HG03575 (cell line): ENCODE results near the gene AHDC1.

ENCODE experiments used
- ATAC-seq: cut with Tn5 transposase; IDR thresholded peaks from one replicate; pipeline ENCODE4 v1.9.1; 2021; ENCODE audit not compliant: unreplicated experiment, insufficient number of reproducible peaks, low FRiP score; ENCODE audit errors: extremely low read depth

Gene AHDC1

DNA sequence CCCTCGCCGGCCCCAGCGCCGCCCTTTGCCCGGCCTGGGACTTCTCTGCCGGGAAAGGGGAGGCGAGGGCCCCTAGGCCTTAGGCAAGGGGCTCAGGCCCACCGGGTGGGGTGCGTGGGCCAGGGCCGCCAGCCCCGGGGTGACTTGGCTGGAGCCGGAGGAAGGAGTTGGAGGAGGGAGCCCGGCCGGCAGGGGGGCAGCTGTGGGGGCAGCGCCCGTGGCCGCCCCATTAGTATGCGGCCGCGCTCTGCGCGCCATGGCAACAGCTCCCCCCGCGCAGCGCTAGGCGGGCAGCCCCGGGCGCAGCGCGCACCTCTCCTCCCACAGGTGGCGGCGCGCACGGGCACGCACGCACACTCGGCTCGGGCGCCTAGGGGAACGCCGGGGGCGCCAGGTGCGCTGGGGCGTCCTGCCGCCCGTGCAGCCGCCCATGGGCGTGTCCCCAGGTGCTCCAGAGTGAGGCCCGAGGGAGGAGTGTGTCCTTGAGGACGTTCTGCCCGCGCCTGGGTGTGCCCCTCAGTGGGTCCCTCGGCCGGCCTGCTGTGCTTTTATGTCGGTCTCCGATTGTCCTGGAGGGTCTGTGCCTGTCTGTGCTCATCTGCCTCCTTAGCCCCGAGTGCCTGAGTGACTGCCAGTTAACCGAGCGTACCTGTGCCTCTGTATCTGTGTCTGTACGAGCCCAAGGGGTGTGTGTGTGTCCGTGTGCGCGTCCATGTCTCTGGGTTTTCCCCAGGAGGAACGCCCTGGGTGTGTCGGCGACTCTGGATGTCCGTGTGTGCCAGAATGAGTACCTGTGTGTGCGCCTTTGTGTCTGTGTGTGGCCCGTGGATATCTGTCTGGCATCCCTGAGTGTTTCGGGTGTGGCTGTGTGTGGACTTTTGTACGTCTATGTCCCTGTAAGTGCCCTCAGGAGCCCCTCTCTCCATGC, 75.8 kb downstream of the AHDC1 start:
- no peak for ATAC-seq

DNA sequence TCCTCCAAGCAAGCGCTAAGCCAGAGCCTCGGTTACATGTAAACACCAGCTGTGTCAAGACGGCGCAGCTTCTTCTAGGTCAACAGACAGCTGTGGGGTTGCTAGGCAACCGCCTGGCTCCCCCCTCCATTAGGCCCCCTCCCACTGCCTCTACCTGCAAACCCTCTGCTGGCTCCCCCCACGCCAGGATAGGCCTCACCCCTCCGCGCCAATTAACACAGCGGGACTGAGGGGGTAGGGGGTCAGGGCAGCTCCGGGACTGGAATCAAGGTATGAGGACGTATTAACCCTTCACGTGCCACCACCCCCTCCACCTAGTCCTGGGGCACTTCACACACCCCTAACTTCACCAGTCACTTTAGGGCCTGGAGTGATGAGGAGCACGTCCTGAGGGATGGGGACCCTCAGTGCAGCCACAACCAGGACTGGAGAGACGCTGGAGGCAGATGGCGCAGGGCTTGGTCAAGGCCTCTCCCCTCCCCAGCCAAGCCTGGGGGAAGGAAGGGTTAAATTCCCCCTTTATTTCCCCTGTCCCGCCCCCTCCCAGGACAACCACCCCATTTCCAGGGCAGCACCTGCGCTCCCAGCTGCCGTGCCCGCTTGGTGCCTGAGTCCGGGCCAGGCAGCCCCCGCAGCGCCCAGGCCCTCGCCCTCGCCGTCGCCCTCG, 76.6 kb downstream of the AHDC1 start:
- no peak for ATAC-seq

DNA sequence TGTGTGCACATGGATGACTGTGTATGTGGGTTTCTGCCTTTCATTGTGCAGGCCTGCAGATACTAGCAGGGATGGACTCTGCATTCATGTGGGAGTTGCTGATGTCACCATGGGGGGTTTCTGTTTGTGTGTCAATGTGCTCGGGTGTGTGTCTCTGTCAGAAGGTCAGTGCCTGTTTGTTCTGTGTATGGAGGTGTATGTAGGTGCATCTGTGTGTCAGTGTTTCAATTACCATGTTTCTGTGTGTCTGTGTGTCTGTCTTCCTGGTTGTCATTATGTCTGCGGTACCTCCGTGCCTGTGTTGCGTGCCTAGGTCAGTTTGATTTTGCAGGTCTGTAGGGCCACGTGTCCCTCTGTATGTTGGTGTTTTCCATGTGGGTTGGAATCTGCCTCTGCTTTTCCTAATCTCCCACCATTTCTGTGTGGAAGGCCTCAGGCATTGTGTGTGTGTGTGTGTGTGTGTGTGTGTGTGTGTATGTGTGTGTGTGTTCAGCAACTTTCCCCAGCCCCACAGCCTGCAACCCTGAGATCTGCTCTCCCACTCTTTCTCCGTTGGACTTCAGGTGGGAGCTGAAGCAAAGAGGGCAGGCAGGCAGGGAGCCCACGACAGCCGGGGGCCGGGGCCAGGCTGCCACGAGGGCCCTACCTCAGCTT, 77.2 kb downstream of the AHDC1 start:
- no peak for ATAC-seq

DNA sequence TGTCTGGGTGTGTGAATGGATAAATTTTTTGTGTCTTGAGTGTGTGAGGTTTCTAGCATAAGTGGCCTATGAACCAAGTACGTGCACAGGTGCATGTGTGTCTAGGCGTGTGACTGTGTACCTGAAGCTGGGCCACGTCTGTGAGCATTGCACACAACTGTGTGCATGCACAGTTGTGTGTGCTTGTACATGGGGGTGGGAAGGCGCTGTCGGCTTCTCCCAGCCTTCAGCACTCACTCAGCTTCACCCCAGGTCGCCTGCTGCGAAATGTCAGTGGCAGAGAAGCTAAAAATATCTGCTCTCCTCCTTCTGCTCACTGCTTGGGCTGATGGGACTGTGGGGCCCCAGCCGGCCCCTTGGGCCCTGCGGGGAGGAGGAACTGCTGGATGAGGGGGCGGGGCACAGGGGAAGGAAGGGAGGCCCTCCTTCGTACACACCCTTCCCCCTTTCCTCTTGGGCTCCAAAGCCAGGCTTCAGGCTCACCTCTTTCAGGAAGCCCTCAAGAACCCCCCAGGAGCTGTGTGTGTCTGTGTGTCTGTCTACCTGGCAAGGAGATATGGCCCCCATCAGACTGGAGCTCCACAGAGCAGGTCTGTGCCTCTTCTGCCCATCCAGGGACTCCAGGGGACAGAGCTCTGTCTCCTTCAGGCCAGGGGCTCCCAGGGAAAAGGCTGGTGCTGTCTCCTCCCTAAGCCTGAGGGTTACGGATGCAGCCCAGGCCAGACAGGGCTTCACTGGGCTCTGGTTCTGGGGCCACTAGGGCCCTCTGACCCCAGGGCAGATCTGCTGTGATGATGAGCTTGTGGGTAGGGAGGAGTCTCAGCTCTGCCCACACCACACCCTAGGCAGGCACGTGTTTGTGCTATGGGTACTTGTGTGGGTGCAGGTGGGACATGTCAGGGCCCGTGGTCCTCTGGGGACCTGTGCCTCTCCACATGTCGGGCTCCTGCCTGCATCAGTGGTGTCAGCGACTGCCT, 78.4 kb downstream of the AHDC1 start:
- no peak for ATAC-seq

DNA sequence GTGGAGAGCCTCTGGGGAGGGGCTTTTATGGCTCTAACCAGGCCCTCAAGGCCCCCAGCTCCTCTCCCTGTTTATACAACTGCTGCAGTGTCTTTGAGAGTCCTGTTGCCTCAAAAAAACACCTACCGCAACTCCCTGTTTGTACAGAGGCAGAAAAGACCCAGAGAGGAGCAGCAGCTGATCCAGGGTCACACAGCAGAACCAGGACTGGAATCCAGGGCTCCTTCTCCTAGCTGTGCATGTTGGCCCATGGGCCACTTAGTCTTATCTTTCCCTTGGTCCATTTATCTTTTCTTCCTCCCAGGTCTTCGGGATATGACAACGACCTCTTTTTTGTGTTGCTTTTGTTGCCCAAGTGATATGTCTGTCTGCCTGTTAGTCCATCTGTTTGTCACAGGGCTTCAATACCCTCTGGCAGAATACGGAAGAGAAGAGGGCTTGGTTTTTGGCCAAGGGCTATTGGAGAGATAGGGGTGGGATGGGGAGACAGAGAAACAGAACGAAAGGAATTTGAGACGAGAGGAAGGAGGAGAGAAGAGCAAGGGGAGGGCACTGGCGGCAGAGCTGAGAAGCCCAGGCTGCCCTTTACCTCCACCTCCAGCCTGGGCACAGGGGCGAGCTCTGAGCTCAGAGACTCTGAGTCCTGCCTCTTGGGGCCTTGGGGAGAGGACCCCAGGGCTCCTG, 80.5 kb downstream of the AHDC1 start:
- ATAC-seq: no peak

DNA sequence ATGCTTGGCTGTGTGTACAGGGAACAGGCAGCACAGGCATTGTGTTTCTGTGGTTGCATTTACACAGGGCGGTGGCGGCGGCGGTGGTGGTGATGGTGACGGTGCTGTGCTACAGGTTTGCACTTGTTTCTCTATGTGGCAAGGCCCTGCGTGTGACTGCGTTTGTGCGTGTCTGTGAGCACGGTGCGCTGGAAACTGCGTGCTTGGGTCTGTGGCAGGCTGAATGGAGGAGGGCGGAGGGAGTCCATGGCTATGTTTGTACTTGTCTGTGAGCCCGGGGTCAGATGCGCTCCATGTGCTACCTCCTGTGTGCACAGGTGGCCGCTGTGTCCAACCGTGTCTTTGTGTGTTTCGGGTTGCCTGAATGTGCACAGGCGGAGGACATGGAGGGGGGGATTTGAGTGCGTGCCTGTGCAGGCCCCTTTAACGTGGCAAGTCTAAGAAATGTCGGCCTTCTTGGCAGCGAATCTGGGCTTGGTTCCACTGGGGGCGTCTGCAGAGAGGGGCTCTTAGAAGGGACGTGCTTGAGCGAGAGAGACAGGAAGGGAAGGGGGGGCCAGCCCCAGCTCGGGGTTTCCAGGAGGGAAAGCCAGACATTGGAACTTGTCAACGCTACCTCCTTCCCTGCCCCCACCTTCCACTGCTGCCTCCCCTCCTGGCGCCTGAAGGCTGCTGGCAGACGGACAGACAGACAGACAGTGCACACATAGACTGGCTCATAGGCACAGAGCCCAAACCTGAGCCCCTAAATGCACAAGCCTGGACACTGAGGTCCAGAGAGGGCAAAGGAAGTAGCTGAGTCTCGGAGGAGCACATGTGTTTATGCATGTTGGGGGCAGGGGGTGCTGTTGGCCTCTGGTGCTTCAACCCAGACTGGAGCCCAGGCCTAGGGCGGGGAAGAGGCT, 81.3 kb downstream of the AHDC1 start:
- no peak for ATAC-seq

DNA sequence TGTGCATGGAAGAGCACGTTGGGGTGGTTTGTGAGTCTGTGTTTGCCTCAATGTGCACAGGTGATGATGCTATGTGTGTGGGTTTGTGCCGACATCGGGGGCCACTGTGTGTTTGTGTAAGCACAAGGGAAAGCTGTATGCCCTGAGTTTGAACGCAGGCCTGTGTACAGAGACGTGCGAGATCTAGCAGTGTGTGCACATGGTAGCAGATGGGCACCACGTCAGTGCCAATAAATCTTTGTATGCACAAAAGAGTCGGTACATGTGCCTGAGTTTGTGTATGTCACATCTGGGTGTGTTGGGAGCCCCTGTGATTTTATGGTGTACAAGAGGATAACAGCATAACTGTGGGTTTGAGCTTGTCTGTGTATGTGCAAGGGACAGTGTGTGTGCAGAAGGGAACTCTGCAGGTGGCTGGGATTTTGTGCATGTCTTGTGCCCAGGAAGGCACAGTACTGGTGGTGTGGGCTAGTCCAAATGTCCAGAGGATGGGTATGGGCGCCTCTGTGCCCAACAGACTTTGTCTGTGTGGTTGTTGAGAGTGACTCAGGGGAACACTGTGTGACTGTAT, 82.0 kb downstream of the AHDC1 start:
- no peak for ATAC-seq

DNA sequence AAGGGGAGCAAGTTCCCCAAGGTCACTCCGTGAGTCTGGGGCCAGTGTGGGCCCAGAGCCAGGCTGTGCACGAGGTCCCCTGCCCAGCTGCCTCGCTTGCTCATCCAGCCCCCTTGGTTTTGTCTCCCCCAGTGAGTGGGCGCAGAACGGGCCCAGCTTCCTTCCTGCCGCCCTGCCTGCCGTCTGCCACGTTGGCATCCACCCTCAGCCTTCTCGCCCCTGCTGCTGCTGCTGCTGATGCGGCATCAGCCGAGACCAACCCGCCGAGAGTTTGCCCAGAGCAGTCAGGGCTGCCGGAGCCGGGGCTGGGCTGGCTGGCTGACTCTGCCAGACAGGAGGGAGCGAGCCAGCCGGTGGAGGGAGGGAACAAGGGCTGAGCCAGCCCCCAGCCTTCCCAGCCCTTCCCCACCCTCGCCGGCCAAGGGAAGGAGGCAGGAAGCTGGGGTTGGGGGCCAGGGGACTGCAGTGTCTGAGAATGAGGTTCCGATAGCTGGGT, 82.6 kb downstream of the AHDC1 start:
- ATAC-seq: no peak

DNA sequence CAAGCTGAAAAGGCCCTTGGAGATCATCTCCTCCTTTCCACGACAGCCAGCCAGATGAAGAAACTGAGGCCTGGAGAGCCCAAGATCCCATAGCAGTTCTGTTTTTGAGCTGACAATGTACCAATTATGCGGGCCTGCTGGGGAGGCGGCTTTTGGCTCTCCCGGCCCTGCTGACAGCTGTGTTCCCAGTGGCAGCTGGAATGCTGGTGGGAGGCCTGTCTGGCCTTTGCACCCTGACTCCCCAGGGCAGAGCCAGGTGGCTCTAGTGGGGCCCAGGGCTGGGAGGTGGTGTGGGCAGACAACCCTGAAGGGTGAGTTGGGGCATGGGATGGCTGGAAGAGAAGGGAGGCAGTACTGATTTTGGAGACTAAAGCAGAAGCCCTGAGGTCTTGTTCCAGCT, 83.3 kb downstream of the AHDC1 start:
- no peak for ATAC-seq

DNA sequence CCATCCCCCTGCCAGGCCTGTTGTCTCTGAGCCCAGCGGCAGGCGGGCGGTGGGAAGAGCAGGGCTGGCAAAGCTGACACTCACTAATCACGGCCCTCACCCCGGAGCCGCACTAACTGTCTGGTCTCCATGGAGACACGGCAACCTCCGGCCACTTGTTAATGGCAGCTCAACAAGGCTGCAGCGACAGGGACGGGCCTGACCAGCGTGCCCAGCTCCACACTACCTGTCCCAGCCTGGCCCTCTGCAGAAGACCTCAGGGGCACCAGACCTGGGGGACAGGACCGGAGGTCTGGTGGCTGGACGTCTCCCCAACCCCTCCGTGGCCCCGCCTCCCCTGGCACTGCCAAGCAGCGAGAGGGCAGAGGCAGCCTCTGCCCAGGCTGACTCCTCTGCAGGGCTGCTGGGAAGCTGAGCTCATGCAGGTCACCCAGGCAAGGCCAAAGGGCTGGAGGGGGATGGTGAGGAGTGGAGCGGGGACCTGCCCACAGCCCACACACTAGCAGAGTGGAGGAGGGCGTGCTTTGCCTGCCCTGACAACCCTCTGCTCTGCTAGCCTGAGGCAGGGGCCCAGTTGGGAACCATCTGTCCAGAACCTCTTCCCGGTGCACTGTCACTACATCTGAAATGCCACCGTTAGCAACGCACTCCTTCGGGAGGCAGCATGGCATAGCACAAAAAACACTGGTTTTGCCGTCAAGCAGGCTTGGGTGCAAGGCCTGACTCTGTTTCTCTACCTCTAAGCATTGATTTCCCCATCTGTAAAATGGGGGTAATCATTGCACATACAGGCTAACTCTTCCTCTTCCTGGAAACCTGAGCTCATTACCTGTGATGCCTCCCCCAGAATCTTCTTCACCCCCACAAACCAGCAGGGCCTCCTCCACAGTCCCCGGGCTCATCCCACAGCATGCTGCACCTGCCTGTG, 84.3 kb downstream of the AHDC1 start:
- ATAC-seq: no peak

DNA sequence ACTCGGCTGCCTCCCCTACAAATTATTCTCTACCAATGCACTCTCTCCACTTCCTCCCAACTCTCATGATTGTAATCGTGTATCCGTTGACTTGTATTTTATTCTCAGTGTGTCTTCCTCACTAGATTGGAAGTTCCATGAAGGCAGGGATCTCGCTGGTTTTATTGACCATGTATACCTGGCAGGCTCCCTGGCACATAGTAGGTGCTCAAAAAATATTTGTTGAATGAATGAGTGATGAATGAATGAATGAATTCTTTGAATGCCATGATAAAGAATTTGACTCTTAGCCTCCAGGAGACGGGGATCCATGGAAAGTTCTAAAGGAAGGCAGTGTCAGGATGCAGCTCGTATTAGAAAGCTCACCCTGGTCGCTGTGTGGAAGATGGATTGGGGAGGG, 85.1 kb downstream of the AHDC1 start:
- ATAC-seq: no peak

DNA sequence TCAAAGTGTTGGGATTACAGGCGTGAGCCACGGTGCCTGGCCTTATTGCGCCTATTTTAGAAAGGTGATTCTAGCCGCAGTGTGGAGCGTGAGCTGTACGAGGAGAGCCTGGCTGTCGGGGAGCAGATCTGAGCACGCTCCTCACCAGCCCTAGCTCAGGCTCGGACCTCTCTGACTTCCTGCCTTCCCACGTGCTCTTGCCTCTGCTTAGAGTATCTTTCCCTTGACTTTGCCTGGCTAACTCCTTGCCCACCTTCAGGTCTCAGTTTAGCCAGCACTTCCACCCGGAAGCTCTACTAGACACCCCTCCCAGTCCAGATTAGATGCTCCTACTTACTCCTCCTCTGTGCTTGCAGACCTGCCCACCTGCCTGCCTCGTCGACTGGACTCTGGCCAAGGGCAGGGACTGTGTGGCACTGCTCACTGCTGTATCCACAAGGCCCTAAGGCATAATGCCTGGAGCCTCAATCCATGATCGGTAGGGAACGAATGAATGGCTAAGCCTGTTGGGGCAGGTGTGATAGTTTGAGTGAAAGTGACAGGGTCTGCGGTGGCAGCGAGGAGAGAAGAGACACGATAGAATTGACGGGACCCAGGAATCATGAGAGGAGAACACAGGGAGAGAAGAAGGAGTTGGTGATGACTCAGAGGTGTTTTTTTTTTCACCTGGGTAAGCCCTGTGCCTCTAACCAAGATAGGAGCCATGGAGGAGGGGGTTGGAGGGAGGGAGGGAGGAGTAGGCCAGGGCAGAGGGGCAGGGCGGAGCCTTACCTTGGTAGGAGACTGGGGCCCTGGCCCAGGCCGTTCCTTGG, 85.8 kb downstream of the AHDC1 start:
- no peak for ATAC-seq

DNA sequence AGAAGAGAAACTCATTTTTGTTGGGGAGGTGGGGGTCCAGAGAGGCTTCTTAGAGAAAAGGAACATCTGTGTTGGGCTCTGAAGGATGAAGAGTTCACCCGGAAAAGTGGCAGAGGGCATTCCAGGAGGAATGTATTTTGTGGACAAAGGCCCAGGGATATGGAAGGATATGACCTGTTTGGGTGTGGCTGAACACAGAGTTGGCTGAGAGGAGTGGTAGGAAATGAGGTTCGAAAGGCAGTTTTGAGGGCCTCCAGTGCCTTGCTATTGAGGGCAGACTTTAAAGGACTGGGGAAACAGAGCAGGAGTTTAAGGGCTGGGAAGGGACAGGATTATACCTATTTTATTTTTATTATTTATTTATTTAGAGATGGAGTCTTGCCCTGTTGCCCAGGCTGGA, 86.6 kb downstream of the AHDC1 start:
- ATAC-seq: no peak

DNA sequence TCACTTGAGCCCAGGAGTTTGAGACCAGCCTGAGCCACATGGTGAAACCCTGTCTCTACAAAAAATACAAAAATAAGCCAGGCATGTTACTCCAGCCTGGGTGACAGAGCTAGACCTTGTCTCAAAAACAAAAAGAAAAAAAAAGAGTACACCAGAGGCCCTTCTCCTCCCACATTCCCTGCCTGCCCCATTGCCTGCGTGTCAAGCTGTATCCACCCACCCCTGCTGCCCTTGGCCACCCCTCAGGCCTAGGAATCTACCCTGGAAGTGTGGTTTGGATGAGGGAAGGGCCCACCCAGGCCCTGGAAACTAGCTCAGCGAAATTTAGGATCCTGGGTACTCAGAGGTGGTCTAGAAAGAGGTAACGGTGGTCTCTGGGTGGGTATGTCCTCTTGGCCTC, 88.3 kb downstream of the AHDC1 start:
- no peak for ATAC-seq

DNA sequence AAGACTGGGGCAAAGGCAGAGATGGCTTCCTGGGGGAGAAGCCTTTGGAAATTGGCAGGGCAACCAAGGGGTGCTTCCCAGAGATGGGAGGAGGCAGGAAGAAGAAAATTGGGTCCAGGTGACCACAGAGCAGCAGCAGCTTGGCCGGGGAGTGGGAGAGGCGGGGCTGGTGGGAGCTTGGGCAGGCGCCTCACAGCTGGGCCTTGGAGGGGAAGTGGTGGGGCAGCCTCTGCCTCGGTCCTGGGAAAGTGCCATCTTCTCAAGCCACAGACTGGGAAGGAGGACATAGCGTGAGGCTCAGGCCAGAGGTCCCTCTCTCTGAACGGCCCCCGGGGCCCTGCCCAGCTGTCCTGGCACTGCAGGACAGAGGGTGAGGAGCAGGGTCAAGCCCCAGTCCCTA, 90.0 kb downstream of the AHDC1 start:
- ATAC-seq: no peak
